ENCODE measurements around the gene GMCL2.

Gene GMCL2

DNA sequence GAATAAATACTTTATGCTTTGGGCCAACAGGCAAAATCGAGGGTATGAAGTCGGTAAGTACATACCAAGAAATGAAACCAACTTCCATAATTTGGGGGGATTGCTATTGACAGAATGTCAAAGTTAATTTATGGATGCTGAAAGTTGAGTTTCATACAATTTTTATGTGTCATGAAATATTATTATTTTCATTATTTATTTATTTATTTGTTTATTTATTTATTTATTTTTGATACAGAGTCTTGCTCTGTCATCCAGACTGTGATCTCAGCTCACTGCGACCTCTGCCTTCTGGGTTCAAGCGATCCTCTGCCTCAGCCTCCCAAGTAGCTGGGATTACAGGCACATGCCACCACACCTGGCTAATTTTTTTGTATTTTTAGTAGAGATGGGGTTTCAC lies 4.5 kb upstream of the GMCL2 start (continued):
- peak; percentile 83 for TF ChIP-seq ZNF518A (tag by site-specific recombination; conservative IDR thresholded peaks at IDR 0.05; ENCODE audit: low read depth)
- 0 out of 2 replicates have a peak, but pooled peaks have one; percentile 22 for TF ChIP-seq ZNF18 (tag by site-specific recombination; IDR thresholded peaks at IDR 0.05)
- no peak for TF ChIP-seq ZNF2 (tag by site-specific recombination; IDR thresholded peaks at IDR 0.05)
- no peak for TF ChIP-seq SCRT2 (tag by site-specific recombination; IDR thresholded peaks at IDR 0.05)
- peak; percentile 81 for TF ChIP-seq ZNF140 (tag by site-specific recombination; IDR thresholded peaks at IDR 0.05)
- no peak for TF ChIP-seq KLF9 (tag by site-specific recombination; IDR thresholded peaks at IDR 0.05; ENCODE audit: low read depth)
- TF ChIP-seq ZNF404 (tag by site-specific recombination; IDR thresholded peaks at IDR 0.05) = no peak
- peak; percentile 75 for TF ChIP-seq ZNF426 (tag by site-specific recombination; IDR thresholded peaks at IDR 0.05)
- TF ChIP-seq ZNF830 (tag by site-specific recombination; IDR thresholded peaks at IDR 0.05; ENCODE audit: low read depth) = no peak
- no peak for TF ChIP-seq ZNF513 (tag by site-specific recombination; IDR thresholded peaks at IDR 0.05)
- peak; percentile 23; the same call in 1 of the 2 replicates for TF ChIP-seq ZNF654 (tag by site-specific recombination; IDR thresholded peaks at IDR 0.05; ENCODE audit: low read depth)

DNA sequence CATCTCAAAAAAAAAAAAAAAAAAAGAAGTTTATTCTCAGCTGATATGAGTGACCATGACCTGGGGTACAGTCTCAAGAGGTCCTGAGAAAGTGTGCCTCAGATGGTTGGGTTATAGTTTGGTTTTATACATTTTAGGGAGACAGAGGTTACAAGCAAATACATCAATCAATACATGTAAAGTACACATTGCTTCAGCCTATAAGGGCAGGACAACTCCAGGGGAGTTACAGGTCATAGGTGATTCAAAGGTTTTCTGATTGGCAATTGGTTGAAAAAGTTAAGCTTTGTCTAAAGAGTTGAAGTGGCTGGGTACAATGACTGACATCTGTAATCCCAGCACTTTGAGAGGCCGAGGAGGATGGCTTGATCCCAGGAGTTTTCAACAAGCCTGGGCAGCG lies 2.3 kb upstream of the GMCL2 start:
- ChIA-PET POLR2A (no interaction called here), CTCF (interaction anchor here (0.7 kb wide), 2 partner anchors 113 to 122 kb away, joined by 3 read pairs; no protein-coding TSS in a partner anchor)
- TF ChIP-seq ZNF133 (tag by site-specific recombination; IDR thresholded peaks at IDR 0.05) (no peak), ZFP3 (tag by site-specific recombination; IDR thresholded peaks at IDR 0.05; ENCODE audit: low read depth) (no peak), ZNF610 (tag by site-specific recombination; IDR thresholded peaks at IDR 0.05; ENCODE audit: borderline replicate concordance) (no peak), ZNF221 (tag by site-specific recombination; IDR thresholded peaks at IDR 0.05; ENCODE audit: borderline replicate concordance) (no peak), ZNF518A (tag by site-specific recombination; conservative IDR thresholded peaks at IDR 0.05; ENCODE audit: low read depth) (no peak), TCF7L2 (IDR thresholded peaks at IDR 0.05; ENCODE audit: borderline replicate concordance, low read depth, low read length) (no peak)
- H3K36me3 ChIP-seq (ENCODE audit: control insufficient read depth in 2 of 2, insufficient read depth in 1 of 2, low read length in 2 of 2) = no peaks in the 10 kb centered on the region
- H3K4me3 ChIP-seq (ENCODE audit: low read depth, low read length) = no peak overlapping the region
- H3K27ac ChIP-seq (ENCODE audit: extremely low read depth, low read depth, low read length) = no peak overlapping the region
- H3K4me1 ChIP-seq (ENCODE audit: control insufficient read depth, insufficient read depth, low read length) = no peaks in the 10 kb centered on the region
- H3K9me3 ChIP-seq (ENCODE audit: control insufficient read depth, insufficient read depth, low read depth, low read length) = no peaks in the 10 kb centered on the region
